ENCODE measurements around the gene PDE7B.

GRCh38 chr6:136039185-136039584 lies 187.7 kb downstream of the PDE7B start:
- TF ChIP-seq POLR2AphosphoS5 (IDR thresholded peaks at IDR 0.05; ENCODE audit: low read depth, low read length) (no peak), TAF1 (IDR thresholded peaks at IDR 0.05; ENCODE audit: low read depth, low read length) (no peak), POLR2A (IDR thresholded peaks at IDR 0.05; ENCODE audit: low read depth, low read length) (no peak), SPI1 (IDR thresholded peaks at IDR 0.05; ENCODE audit: low read depth, low read length) (no peak), POU2F2 (IDR thresholded peaks at IDR 0.05; ENCODE audit: low read depth, low read length) (no peak)
